ENCODE results near the gene AFAP1.

Gene AFAP1

GRCh38 chr4:7820031-7820818, 119.4 kb downstream of the AFAP1 start:
- DNase-seq (ENCODE audit: low spot score) = no peak

GRCh38 chr4:7819446-7819845, 120.2 kb downstream of the AFAP1 start:
- DNase-seq (ENCODE audit: low spot score) = no peak

- DNase-seq (ENCODE audit: low spot score) = no peak
These were observed 121.2 kb downstream of the AFAP1 start for GRCh38 chr4:7818399-7818911.

GRCh38 chr4:7817877-7818398, 121.7 kb downstream of the AFAP1 start:
- no peak for DNase-seq (ENCODE audit: low spot score)

GRCh38 chr4:7816771-7817170, 122.9 kb downstream of the AFAP1 start:
- no peak for DNase-seq (ENCODE audit: low spot score)

- no peak for DNase-seq (ENCODE audit: low spot score)
These were observed 123.7 kb downstream of the AFAP1 start for GRCh38 chr4:7815981-7816380.

- DNase-seq (ENCODE audit: low spot score) = no peak
These were observed 124.1 kb downstream of the AFAP1 start for GRCh38 chr4:7815562-7815961.

GRCh38 chr4:7814451-7814850, 125.2 kb downstream of the AFAP1 start:
- no peak for DNase-seq (ENCODE audit: low spot score)

- no peak for DNase-seq (ENCODE audit: low spot score)
These were observed 126.0 kb downstream of the AFAP1 start for GRCh38 chr4:7813674-7814073.

GRCh38 chr4:7812921-7813320, 126.7 kb downstream of the AFAP1 start:
- DNase-seq (ENCODE audit: low spot score) = no peak

- DNase-seq (ENCODE audit: low spot score) = no peak
These were observed 127.3 kb downstream of the AFAP1 start for GRCh38 chr4:7812231-7812857.

- DNase-seq (ENCODE audit: low spot score) = no peak
These were observed 128.0 kb downstream of the AFAP1 start for GRCh38 chr4:7811536-7812191.

GRCh38 chr4:7810783-7811535, 128.7 kb downstream of the AFAP1 start:
- no peak for DNase-seq (ENCODE audit: low spot score)

GRCh38 chr4:7808752-7809151, 130.9 kb downstream of the AFAP1 start:
- peak; percentile 67 for DNase-seq (ENCODE audit: low spot score)

- DNase-seq (ENCODE audit: low spot score) = no peak
These were observed 131.5 kb downstream of the AFAP1 start for GRCh38 chr4:7808181-7808580.

GRCh38 chr4:7807351-7807921, 132.2 kb downstream of the AFAP1 start:
- DNase-seq (ENCODE audit: low spot score) = no peak

GRCh38 chr4:7806338-7807090, 133.1 kb downstream of the AFAP1 start:
- no peak for DNase-seq (ENCODE audit: low spot score)

- DNase-seq (ENCODE audit: low spot score) = no peak
These were observed 133.9 kb downstream of the AFAP1 start for GRCh38 chr4:7805533-7806337.

- DNase-seq (ENCODE audit: low spot score) = no peak
These were observed 134.8 kb downstream of the AFAP1 start for GRCh38 chr4:7804756-7805385.

Data from kidney capillary endothelial cell (primary cell).